ENCODE results near the gene RNF220. TPM values are rescaled to one million over a fixed set of nuclear protein-coding genes. Genes with fewer than 3 reads are reported as not detected.

The RNF220 gene
- total and polyA plus RNA-seq, 9 of the 15 experiments (the other 6 are each of a cell fraction or from before 2014, with no cell fraction given) = 5.1 to 117 (median 66.9) TPM

DNA sequence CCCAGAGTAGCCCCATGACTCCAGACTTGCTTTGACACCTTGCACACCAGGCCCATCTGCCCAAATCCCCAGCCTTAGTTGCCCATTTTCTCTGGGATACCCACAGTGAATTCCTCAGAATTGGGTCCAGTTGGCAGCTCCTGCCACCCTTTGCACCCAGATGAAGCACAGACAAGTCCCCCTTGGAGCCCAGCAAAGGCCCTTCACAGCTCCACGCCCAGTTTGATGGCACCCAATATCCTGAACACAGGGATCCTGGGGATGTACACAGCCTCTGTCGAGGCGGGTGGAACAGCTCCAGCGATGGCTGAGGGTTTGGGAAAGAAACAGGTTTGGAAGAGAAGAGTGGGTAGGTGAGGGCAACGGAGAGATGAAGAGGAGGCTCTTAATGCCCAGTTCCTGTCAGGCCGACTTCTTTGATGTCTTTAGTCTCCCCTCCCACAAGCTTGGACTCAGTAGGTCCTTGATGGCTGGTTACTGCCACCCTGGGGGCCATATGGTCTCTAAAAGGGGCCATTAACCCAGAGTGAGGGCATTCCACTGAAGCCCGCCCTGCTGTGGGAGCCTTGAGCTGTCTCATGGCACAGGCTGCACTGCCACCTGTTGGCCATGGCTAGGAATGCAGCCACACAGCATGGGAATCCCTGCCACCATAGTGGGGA is 247.5 kb downstream of the RNF220 start:
- no peaks in the 10 kb centered on the region for H3K27me3 ChIP-seq (ENCODE audit: control insufficient read depth in 2 of 2, insufficient read depth in 2 of 2, low read length in 2 of 2)
- FAIRE-seq = peak; percentile 98
- H3K4me2 ChIP-seq (ENCODE audit: insufficient read depth, low read length) = no peak overlapping the region
- intact Hi-C loops (cut with micrococcal nuclease) (loop anchor here (1.0 to 10.0 kb wide), 6 partner anchors 25 to 560 kb away; partner anchors contain the start of gene DMAP1), in situ Hi-C loops (cut with MboI) (loop anchor here (5.0 kb wide), 2 partner anchors 45 to 280 kb away; no protein-coding TSS in a partner anchor)
- no peaks in the 10 kb centered on the region for H3K9me1 ChIP-seq (ENCODE audit: control insufficient read depth, insufficient read depth, low read length)
- no peak overlapping the region for H3K27ac ChIP-seq (ENCODE audit: extremely low read depth, low read depth, low read length)
- ChIA-PET CTCF (ENCODE audit: low intra/inter-chr PET ratio) (interaction anchor here (0.5 to 4.3 kb wide), 7 partner anchors 34 to 890 kb away, joined by 3 to 62 read pairs (median 4); no protein-coding TSS in a partner anchor), POLR2A (interaction anchor here (0.6 to 17.6 kb wide), 16 partner anchors 10 to 692 kb away, joined by 3 to 328 read pairs (median 3); no protein-coding TSS in a partner anchor)
- H3K79me2 ChIP-seq (ENCODE audit: control insufficient read depth, insufficient read depth, low read length) = no peaks in the 10 kb centered on the region
- no peak overlapping the region for H3K4me3 ChIP-seq
- ATAC-seq = peak; percentile 95
- no peaks in the 10 kb centered on the region for H3K9me3 ChIP-seq (replicated peaks; ENCODE audit: control insufficient read depth, insufficient read depth, low read depth, low read length)
- no peak overlapping the region for H2AFZ ChIP-seq (ENCODE audit: low read depth, low read length)
- peaks cover 38% of the 10 kb centered on the region; the same call in 2 of the 3 replicates for H3K36me3 ChIP-seq (ENCODE audit: control insufficient read depth, insufficient read depth, low read length)
- 27% methylated on average over 7 of the region's 7 CpGs for WGBS (ENCODE audit: insufficient coverage, low coverage, missing lambda C conversion rate)
- peaks cover 10% of the 10 kb centered on the region for H4K20me1 ChIP-seq (replicated peaks; ENCODE audit: control insufficient read depth, insufficient read depth, low read length)
- H3K4me1 ChIP-seq (replicated peaks in 1 of 2; ENCODE audit: control insufficient read depth in 2 of 2, insufficient read depth in 2 of 2, low read length in 2 of 2) = peaks cover 0 to 17% of the 10 kb centered on the region in 2 experiments; a peak in 2 of 5 replicates
- H3K9ac ChIP-seq (ENCODE audit: insufficient read depth in 1 of 2, low read depth in 2 of 2, low read length in 2 of 2) = 0 out of 4 replicates have a peak overlapping the region, but pooled peaks of 1 of the 2 experiments have one; percentile 7
- no TSS peak for BruUV-seq (replicated peaks)
- DNase-seq (ENCODE audit: extremely low read depth in 1 of 4, low spot score in 3 of 4) = peak; percentile 84 to 89 (median 86)
- TF ChIP-seq ZNF511 (CRISPR knock-in tag; IDR thresholded peaks at IDR 0.05) = 0 out of 2 replicates have a peak, but pooled peaks have one; percentile 61
- 0 out of 3 replicates have a peak, but pooled peaks of 1 of the 2 experiments have one; percentile 15 for TF ChIP-seq CBX3 (IDR thresholded peaks at IDR 0.05; ENCODE audit: borderline replicate concordance in 1 of 2, low read length in 2 of 2)
- TF ChIP-seq PHB (CRISPR knock-in tag; IDR thresholded peaks at IDR 0.05) = no peak
- TF ChIP-seq JUND (IDR thresholded peaks at IDR 0.05; ENCODE audit: borderline replicate concordance, low read depth, low read length) = peak; percentile 52
- no peak for TF ChIP-seq JUND (tag; IDR thresholded peaks at IDR 0.05; ENCODE audit: borderline replicate concordance, low read depth, low read length)
- TF ChIP-seq, protein P1, sequence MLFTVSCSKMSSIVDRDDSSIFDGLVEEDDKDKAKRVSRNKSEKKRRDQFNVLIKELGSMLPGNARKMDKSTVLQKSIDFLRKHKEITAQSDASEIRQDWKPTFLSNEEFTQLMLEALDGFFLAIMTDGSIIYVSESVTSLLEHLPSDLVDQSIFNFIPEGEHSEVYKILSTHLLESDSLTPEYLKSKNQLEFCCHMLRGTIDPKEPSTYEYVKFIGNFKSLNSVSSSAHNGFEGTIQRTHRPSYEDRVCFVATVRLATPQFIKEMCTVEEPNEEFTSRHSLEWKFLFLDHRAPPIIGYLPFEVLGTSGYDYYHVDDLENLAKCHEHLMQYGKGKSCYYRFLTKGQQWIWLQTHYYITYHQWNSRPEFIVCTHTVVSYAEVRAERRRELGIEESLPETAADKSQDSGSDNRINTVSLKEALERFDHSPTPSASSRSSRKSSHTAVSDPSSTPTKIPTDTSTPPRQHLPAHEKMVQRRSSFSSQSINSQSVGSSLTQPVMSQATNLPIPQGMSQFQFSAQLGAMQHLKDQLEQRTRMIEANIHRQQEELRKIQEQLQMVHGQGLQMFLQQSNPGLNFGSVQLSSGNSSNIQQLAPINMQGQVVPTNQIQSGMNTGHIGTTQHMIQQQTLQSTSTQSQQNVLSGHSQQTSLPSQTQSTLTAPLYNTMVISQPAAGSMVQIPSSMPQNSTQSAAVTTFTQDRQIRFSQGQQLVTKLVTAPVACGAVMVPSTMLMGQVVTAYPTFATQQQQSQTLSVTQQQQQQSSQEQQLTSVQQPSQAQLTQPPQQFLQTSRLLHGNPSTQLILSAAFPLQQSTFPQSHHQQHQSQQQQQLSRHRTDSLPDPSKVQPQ (CRISPR knock-in tag; IDR thresholded peaks at IDR 0.05; ENCODE audit: borderline replicate concordance) = no peak
- peak; percentile 37; the same call in 1 of the 2 replicates for TF ChIP-seq CTBP1 (IDR thresholded peaks at IDR 0.05; ENCODE audit: borderline replicate concordance)
- TF ChIP-seq NFRKB (IDR thresholded peaks at IDR 0.05; ENCODE audit: low read depth) = no peak
- 0 out of 2 replicates have a peak, but pooled peaks have one; percentile 27 for TF ChIP-seq MYC (IDR thresholded peaks at IDR 0.05; ENCODE audit: low read depth, low read length)
- no peak for TF ChIP-seq MYC (CRISPR knock-in tag; IDR thresholded peaks at IDR 0.05; ENCODE audit: borderline replicate concordance, low read depth)
- no peak for TF ChIP-seq GTF2E2 (tag; IDR thresholded peaks at IDR 0.05)
- TF ChIP-seq NBN (IDR thresholded peaks at IDR 0.05; ENCODE audit: low read depth) = no peak
- TF ChIP-seq PML (IDR thresholded peaks at IDR 0.05; ENCODE audit: low read length) = no peak
- TF ChIP-seq HNRNPUL1 (IDR thresholded peaks at IDR 0.05; ENCODE audit: low read length) = no peak
- no peak for TF ChIP-seq HCFC1 (IDR thresholded peaks at IDR 0.05; ENCODE audit: low read depth, low read length)
- TF ChIP-seq, protein P2, sequence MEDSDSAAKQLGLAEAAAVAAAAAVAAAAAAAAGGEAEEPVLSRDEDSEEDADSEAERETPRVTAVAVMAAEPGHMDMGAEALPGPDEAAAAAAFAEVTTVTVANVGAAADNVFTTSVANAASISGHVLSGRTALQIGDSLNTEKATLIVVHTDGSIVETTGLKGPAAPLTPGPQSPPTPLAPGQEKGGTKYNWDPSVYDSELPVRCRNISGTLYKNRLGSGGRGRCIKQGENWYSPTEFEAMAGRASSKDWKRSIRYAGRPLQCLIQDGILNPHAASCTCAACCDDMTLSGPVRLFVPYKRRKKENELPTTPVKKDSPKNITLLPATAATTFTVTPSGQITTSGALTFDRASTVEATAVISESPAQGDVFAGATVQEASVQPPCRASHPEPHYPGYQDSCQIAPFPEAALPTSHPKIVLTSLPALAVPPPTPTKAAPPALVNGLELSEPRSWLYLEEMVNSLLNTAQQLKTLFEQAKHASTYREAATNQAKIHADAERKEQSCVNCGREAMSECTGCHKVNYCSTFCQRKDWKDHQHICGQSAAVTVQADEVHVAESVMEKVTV (CRISPR knock-in tag; IDR thresholded peaks at IDR 0.05) = peak; percentile 93
- TF ChIP-seq RHOXF2B (CRISPR knock-in tag; conservative IDR thresholded peaks at IDR 0.05) = no peak
- peak; percentile 87 for TF ChIP-seq ARID2 (IDR thresholded peaks at IDR 0.05)
- TF ChIP-seq CC2D1A (IDR thresholded peaks at IDR 0.05) = peak; percentile 74; the same call in 1 of the 2 replicates

All from K562 (cell line).